ENCODE measurements around the gene PLAAT5. TPM values are rescaled to one million over a fixed set of nuclear protein-coding genes. Genes with fewer than 3 reads are reported as not detected.
"Not testable (repeated sequence)": the region's sequence is repeated elsewhere in the genome, so short reads cannot be mapped to it uniquely, and the experiment has no call there.

PLAAT5 gene
- total RNA-seq, 3 donors from 2014 or later = 0.05 to 0.24 (median 0.13) TPM

GRCh38 chr11:63528156-63528555, 37.2 kb upstream of the PLAAT5 start:
- not testable (repeated sequence) for ATAC-seq; H3K4me3 Mint-ChIP-seq; H3K9me3 Mint-ChIP-seq; H3K27me3 Mint-ChIP-seq (ENCODE audit: low read depth); DNase-seq; H3K36me3 Mint-ChIP-seq (ENCODE audit: insufficient read depth)
- H3K4me1 Mint-ChIP-seq (ENCODE audit: low read depth) = peaks cover 37% of the 10 kb centered on the region

- no peaks in the 10 kb centered on the region for H3K27me3 Mint-ChIP-seq (ENCODE audit: low read depth)
- ATAC-seq (no peak), DNase-seq (no peak)
- no peaks in the 10 kb centered on the region for H3K9me3 Mint-ChIP-seq
- H3K4me1 Mint-ChIP-seq (ENCODE audit: low read depth) = peaks cover 32% of the 10 kb centered on the region
- H3K4me3 Mint-ChIP-seq = no peak overlapping the region
- no peaks in the 10 kb centered on the region for H3K36me3 Mint-ChIP-seq (ENCODE audit: insufficient read depth)
Measured at GRCh38 chr11:63527667-63528066, 36.7 kb upstream of the PLAAT5 start.

- H3K4me3 Mint-ChIP-seq = no peak overlapping the region
- no peaks in the 10 kb centered on the region for H3K27me3 Mint-ChIP-seq (ENCODE audit: low read depth)
- DNase-seq = no peak
- no peaks in the 10 kb centered on the region for H3K36me3 Mint-ChIP-seq (ENCODE audit: insufficient read depth)
- peaks cover 11% of the 10 kb centered on the region for H3K4me1 Mint-ChIP-seq (ENCODE audit: low read depth)
- peaks cover 6% of the 10 kb centered on the region for H3K9me3 Mint-ChIP-seq
- no peak for ATAC-seq
Measured at GRCh38 chr11:63523151-63523550, 32.2 kb upstream of the PLAAT5 start.

DNA sequence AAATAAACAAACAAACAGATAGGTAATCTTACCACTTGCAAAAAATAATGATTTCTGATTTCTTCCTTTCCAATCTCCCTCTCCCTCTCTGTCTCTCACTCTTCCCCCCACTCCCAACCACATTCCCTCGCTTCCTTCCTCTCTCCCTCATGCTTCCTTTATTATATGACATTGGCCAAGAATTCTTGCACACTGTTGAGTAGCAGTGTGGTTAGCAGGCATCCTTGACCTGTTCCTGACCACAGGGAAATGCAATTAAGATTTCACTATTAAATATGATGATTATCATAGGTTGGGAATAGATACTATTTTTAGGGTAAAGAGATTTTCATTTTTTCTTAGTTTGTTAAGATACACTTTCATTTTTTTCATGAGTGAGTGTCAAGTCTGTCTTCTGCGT, 30.9 kb upstream of the PLAAT5 start:
- DNase-seq (no peak), ATAC-seq (no peak)
- Mint-ChIP-seq H3K27me3 (ENCODE audit: low read depth) (no peaks in the 10 kb centered on the region), H3K4me1 (ENCODE audit: low read depth) (peaks cover 17% of the 10 kb centered on the region), H3K4me3 (no peak overlapping the region), H3K9me3 (peaks cover 6% of the 10 kb centered on the region), H3K36me3 (ENCODE audit: insufficient read depth) (no peaks in the 10 kb centered on the region)

GRCh38 chr11:63520606-63521170, 29.7 kb upstream of the PLAAT5 start:
- no peaks in the 10 kb centered on the region for H3K27me3 Mint-ChIP-seq (ENCODE audit: low read depth)
- no peaks in the 10 kb centered on the region for H3K36me3 Mint-ChIP-seq (ENCODE audit: insufficient read depth)
- ATAC-seq (no peak), DNase-seq (no peak)
- no peak overlapping the region for H3K4me3 Mint-ChIP-seq
- H3K4me1 Mint-ChIP-seq (ENCODE audit: low read depth) = peaks cover 17% of the 10 kb centered on the region
- peaks cover 6% of the 10 kb centered on the region for H3K9me3 Mint-ChIP-seq

DNA sequence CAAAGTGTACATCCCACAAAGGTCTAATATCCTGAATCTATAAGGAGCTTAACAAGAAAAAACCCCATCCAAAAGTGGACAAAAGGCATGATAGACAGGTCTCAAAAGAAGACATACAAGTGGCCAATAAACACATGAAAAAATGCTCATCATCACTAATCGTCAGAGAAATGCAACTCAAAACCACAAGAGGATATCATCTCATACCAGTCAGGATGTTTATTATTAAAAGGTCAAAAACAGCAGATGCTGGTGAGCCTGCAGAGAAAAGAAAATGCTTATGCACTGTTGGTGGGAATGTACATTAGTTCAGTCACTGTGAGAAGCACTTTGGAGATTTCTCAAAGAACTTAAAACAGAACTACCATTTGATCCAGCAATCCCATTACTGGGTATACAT, 27.6 kb upstream of the PLAAT5 start:
- ATAC-seq = no peak
- no peaks in the 10 kb centered on the region for H3K27me3 Mint-ChIP-seq (ENCODE audit: low read depth)
- DNase-seq = no peak
- no peak overlapping the region for H3K4me3 Mint-ChIP-seq
- no peaks in the 10 kb centered on the region for H3K36me3 Mint-ChIP-seq (ENCODE audit: insufficient read depth)
- peaks cover 17% of the 10 kb centered on the region for H3K4me1 Mint-ChIP-seq (ENCODE audit: low read depth)
- peaks cover 6% of the 10 kb centered on the region for H3K9me3 Mint-ChIP-seq

DNA sequence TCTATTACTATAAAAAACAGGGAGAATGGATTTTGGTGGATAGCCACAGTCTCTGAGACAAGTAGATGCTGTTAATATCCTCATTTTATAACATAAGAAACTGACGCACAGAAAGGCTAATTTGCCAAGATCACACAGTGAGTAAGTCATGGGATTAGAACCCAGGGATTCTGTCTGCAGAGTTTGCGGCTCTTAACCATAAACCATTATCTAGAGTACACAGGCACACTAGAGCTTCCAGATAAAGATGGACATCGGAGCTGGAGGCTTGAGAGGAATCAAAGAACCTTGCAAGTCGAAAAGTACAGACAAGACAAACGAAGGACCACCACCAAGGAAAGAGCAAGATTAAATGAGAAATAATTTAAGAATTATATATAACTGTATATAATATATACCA, 26.2 kb upstream of the PLAAT5 start:
- Mint-ChIP-seq H3K4me1 (ENCODE audit: low read depth) (peaks cover 17% of the 10 kb centered on the region), H3K9me3 (peaks cover 6% of the 10 kb centered on the region), H3K36me3 (ENCODE audit: insufficient read depth) (no peaks in the 10 kb centered on the region), H3K4me3 (no peak overlapping the region), H3K27me3 (ENCODE audit: low read depth) (no peaks in the 10 kb centered on the region)
- ATAC-seq (no peak), DNase-seq (no peak)

- no peak for ATAC-seq
- H3K36me3 Mint-ChIP-seq (ENCODE audit: insufficient read depth) = no peaks in the 10 kb centered on the region
- H3K4me3 Mint-ChIP-seq = no peak overlapping the region
- no peaks in the 10 kb centered on the region for H3K27me3 Mint-ChIP-seq (ENCODE audit: low read depth)
- H3K9me3 Mint-ChIP-seq = peaks cover 6% of the 10 kb centered on the region
- no peak for DNase-seq
- H3K4me1 Mint-ChIP-seq (ENCODE audit: low read depth) = peaks cover 17% of the 10 kb centered on the region
Measured at GRCh38 chr11:63516109-63516508, 25.1 kb upstream of the PLAAT5 start.

- H3K4me1 Mint-ChIP-seq (ENCODE audit: low read depth) = peaks cover 4% of the 10 kb centered on the region
- ATAC-seq = no peak
Measured at GRCh38 chr11:63512816-63513215, 21.8 kb upstream of the PLAAT5 start.

GRCh38 chr11:63511048-63511748, 20.2 kb upstream of the PLAAT5 start:
- no peak for ATAC-seq
- Mint-ChIP-seq H3K27me3 (ENCODE audit: low read depth) (no peaks in the 10 kb centered on the region), H3K9me3 (no peaks in the 10 kb centered on the region), H3K36me3 (ENCODE audit: insufficient read depth) (no peaks in the 10 kb centered on the region), H3K4me3 (no peak overlapping the region), H3K4me1 (ENCODE audit: low read depth) (no peaks in the 10 kb centered on the region)
- no peak for DNase-seq

More at GRCh38 chr11:63512816-63513215, 21.8 kb upstream of the PLAAT5 start:
- Mint-ChIP-seq H3K9me3 (no peaks in the 10 kb centered on the region), H3K36me3 (ENCODE audit: insufficient read depth) (no peaks in the 10 kb centered on the region), H3K4me3 (no peak overlapping the region), H3K27me3 (ENCODE audit: low read depth) (no peaks in the 10 kb centered on the region)
- DNase-seq = no peak

GRCh38 chr11:63510360-63511047, 19.5 kb upstream of the PLAAT5 start:
- no peaks in the 10 kb centered on the region for H3K36me3 Mint-ChIP-seq (ENCODE audit: insufficient read depth)
- H3K4me1 Mint-ChIP-seq (ENCODE audit: low read depth) = no peaks in the 10 kb centered on the region
- DNase-seq = no peak

DNA sequence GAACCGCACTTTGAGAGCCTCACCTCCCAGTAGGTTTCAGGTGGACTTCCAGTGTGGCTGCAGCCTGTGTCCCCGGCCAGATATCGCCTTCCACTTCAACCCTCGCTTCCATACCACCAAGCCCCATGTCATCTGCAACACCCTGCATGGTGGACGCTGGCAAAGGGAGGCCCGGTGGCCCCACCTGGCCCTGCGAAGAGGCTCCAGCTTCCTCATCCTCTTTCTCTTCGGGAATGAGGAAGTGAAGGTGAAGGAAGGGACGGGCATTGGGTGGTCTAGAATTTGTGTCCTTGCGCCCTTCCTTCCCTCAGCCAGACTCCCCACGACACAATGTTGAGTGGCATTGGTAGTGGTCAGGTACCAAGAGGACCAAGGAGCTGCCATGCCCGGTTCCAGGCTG, 17.8 kb upstream of the PLAAT5 start:
- Mint-ChIP-seq H3K27me3 (ENCODE audit: low read depth) (no peaks in the 10 kb centered on the region), H3K9me3 (no peaks in the 10 kb centered on the region), H3K4me3 (no peak overlapping the region), H3K36me3 (ENCODE audit: insufficient read depth) (no peaks in the 10 kb centered on the region), H3K4me1 (ENCODE audit: low read depth) (no peaks in the 10 kb centered on the region)
- DNase-seq = no peak
- no peak for ATAC-seq

More at GRCh38 chr11:63510360-63511047, 19.5 kb upstream of the PLAAT5 start:
- Mint-ChIP-seq H3K9me3 (no peaks in the 10 kb centered on the region), H3K4me3 (no peak overlapping the region), H3K27me3 (ENCODE audit: low read depth) (no peaks in the 10 kb centered on the region)
- ATAC-seq = no peak

DNA sequence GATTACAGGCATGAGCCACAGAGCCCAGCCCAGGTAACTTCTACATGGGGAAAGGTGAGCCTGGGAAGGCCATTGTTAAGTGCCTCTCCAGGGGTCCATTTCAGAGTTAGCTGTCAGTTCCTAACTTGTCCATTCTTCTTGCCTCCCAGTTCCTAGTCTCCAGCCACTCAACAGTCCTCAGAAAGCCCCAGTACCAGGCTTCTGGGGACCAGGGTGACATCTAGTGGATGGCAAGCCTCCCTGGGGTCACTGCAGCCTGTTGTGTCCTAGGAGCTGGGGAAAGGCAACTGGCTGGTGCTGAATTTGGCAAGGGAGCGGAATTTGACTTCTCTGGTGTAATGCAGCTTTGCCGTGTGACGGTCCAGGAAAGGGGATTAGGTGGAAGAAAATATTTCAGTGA, 17.0 kb upstream of the PLAAT5 start:
- DNase-seq = no peak
- no peaks in the 10 kb centered on the region for H3K4me1 Mint-ChIP-seq (ENCODE audit: low read depth)
- ATAC-seq = no peak
- no peak overlapping the region for H3K4me3 Mint-ChIP-seq
- H3K36me3 Mint-ChIP-seq (ENCODE audit: insufficient read depth) = no peaks in the 10 kb centered on the region
- no peaks in the 10 kb centered on the region for H3K9me3 Mint-ChIP-seq
- H3K27me3 Mint-ChIP-seq (ENCODE audit: low read depth) = no peaks in the 10 kb centered on the region

DNA sequence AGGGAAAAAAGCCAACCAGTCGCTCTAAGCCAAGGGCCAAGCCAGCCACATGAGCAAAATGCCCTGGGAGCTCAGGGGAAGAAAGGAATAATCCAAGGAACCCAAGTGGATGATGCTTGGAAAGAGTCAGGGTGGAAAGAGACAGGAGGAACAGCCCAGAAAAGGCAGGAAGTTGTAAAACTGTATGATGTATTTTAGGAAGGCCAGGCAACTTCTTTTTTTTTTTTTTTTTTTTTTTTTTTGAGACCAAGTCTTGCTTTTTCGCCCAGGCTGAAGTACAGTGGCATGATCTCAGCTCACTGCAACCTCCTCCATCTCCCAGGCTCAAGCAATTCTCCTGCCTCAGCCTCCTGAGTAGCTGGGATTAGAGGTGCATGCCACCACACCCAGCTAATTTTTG, 16.5 kb upstream of the PLAAT5 start:
- H3K36me3 Mint-ChIP-seq (ENCODE audit: insufficient read depth) = no peaks in the 10 kb centered on the region
- no peak for DNase-seq
- no peaks in the 10 kb centered on the region for H3K27me3 Mint-ChIP-seq (ENCODE audit: low read depth)
- H3K4me3 Mint-ChIP-seq = no peak overlapping the region
- no peak for ATAC-seq
- H3K4me1 Mint-ChIP-seq (ENCODE audit: low read depth) = peaks cover 2% of the 10 kb centered on the region
- H3K9me3 Mint-ChIP-seq = no peaks in the 10 kb centered on the region

- Mint-ChIP-seq H3K36me3 (ENCODE audit: insufficient read depth) (no peaks in the 10 kb centered on the region), H3K9me3 (no peaks in the 10 kb centered on the region), H3K4me1 (ENCODE audit: low read depth) (peaks cover 7% of the 10 kb centered on the region), H3K27me3 (ENCODE audit: low read depth) (no peaks in the 10 kb centered on the region), H3K4me3 (no peak overlapping the region)
- DNase-seq (no peak), ATAC-seq (no peak)
Measured at GRCh38 chr11:63506876-63507275, 15.9 kb upstream of the PLAAT5 start.
